ENCODE results near the gene FBN2. TPM values are rescaled to one million over a fixed set of nuclear protein-coding genes. Genes with fewer than 3 reads are reported as not detected.

The FBN2 gene
- total RNA-seq, 3 donors from 2014 or later (not counting 1 experiment from before 2014, with no cell fraction given), result 0.31 to 0.70 (median 0.58) TPM

- no peak for DNase-seq
- no peak for ATAC-seq
- H3K4me1 ChIP-seq (ENCODE audit: control insufficient read depth, insufficient read depth, low read length), result no peaks in the 10 kb centered on the region
- H3K4me3 Mint-ChIP-seq, result no peak overlapping the region
- intact Hi-C loops (cut with micrococcal nuclease), result no loop called here
- H3K9me3 ChIP-seq (ENCODE audit: control insufficient read depth, insufficient read depth, low read length), result no peaks in the 10 kb centered on the region
- no peak overlapping the region for H3K27ac ChIP-seq (ENCODE audit: low read length)
- no peak overlapping the region for H3K27ac Mint-ChIP-seq
- H3K4me3 ChIP-seq (ENCODE audit: low read length), result no peak overlapping the region
- no peaks in the 10 kb centered on the region for H3K4me1 Mint-ChIP-seq
- H3K27me3 Mint-ChIP-seq (ENCODE audit: low read depth in 2 of 2), result no peaks in the 10 kb centered on the region
- 78% methylated on average over 5 of the region's 6 CpGs for WGBS (ENCODE audit: insufficient coverage)
- no peaks in the 10 kb centered on the region for H3K27me3 ChIP-seq (ENCODE audit: control insufficient read depth, insufficient read depth, low read length)
- H3K36me3 ChIP-seq (ENCODE audit: control insufficient read depth, insufficient read depth, low read length), result no peaks in the 10 kb centered on the region
- peaks cover under 1 to 9% of the 10 kb centered on the region in 2 donors for H3K9me3 Mint-ChIP-seq
- no peak for TF ChIP-seq CTCF (IDR thresholded peaks at IDR 0.05)
- H3K36me3 Mint-ChIP-seq, result no peaks in the 10 kb centered on the region
Measured at GRCh38 chr5:128271859-128272464, 266.1 kb downstream of the FBN2 start.

- Histone ChIP-seq H3K27ac (ENCODE audit: low read length) (no peak overlapping the region), H3K27me3 (ENCODE audit: control insufficient read depth, insufficient read depth, low read length) (no peaks in the 10 kb centered on the region), H3K4me1 (ENCODE audit: control insufficient read depth, insufficient read depth, low read length) (no peaks in the 10 kb centered on the region), H3K4me3 (ENCODE audit: low read length) (no peak overlapping the region), H3K9me3 (ENCODE audit: control insufficient read depth, insufficient read depth, low read length) (no peaks in the 10 kb centered on the region), H3K36me3 (ENCODE audit: control insufficient read depth, insufficient read depth, low read length) (no peaks in the 10 kb centered on the region)
- Mint-ChIP-seq H3K27me3 (ENCODE audit: low read depth in 2 of 2) (no peaks in the 10 kb centered on the region), H3K9me3 (peaks cover 2 to 11% of the 10 kb centered on the region in 2 donors), H3K27ac (no peak overlapping the region), H3K4me3 (no peak overlapping the region), H3K36me3 (no peaks in the 10 kb centered on the region), H3K4me1 (no peaks in the 10 kb centered on the region)
- intact Hi-C loops (cut with micrococcal nuclease), result no loop called here
- no peak for TF ChIP-seq CTCF (IDR thresholded peaks at IDR 0.05)
- ATAC-seq, result no peak
- WGBS (ENCODE audit: insufficient coverage), result 84% methylated on average over 3 of the region's 3 CpGs
- DNase-seq, result no peak
Measured at GRCh38 chr5:128271071-128271470, 267.0 kb downstream of the FBN2 start.

- intact Hi-C loops (cut with micrococcal nuclease), result no loop called here
- Mint-ChIP-seq H3K4me3 (no peak overlapping the region), H3K27me3 (ENCODE audit: low read depth in 2 of 2) (no peaks in the 10 kb centered on the region), H3K27ac (no peak overlapping the region), H3K36me3 (no peaks in the 10 kb centered on the region), H3K9me3 (peaks cover 2 to 11% of the 10 kb centered on the region in 2 donors), H3K4me1 (no peaks in the 10 kb centered on the region)
- 80% methylated on average over 1 of the region's 3 CpGs for WGBS (ENCODE audit: insufficient coverage)
- Histone ChIP-seq H3K9me3 (ENCODE audit: control insufficient read depth, insufficient read depth, low read length) (no peaks in the 10 kb centered on the region), H3K27ac (ENCODE audit: low read length) (no peak overlapping the region), H3K4me1 (ENCODE audit: control insufficient read depth, insufficient read depth, low read length) (no peaks in the 10 kb centered on the region), H3K36me3 (ENCODE audit: control insufficient read depth, insufficient read depth, low read length) (no peaks in the 10 kb centered on the region), H3K4me3 (ENCODE audit: low read length) (no peak overlapping the region), H3K27me3 (ENCODE audit: control insufficient read depth, insufficient read depth, low read length) (peaks cover 2% of the 10 kb centered on the region)
- no peak for ATAC-seq
- no peak for TF ChIP-seq CTCF (IDR thresholded peaks at IDR 0.05)
- DNase-seq, result no peak
Measured at GRCh38 chr5:128264564-128265360, 273.3 kb downstream of the FBN2 start.
